Measurements from ENCODE around the gene MTHFS.
"Not testable (repeated sequence)": the region's sequence is repeated elsewhere in the genome, so short reads cannot be mapped to it uniquely, and the experiment has no call there.

The MTHFS gene

GRCh38 chr15:79915776-79916501 is 19.1 kb upstream of the MTHFS start:
- DNase-seq (ENCODE audit: low spot score), result not testable (repeated sequence)

GRCh38 chr15:79914728-79915127 is 17.9 kb upstream of the MTHFS start:
- no peak for DNase-seq (ENCODE audit: low spot score)

- DNase-seq (ENCODE audit: low spot score), result not testable (repeated sequence)
Measured at GRCh38 chr15:79909556-79910335, 12.9 kb upstream of the MTHFS start.

DNA sequence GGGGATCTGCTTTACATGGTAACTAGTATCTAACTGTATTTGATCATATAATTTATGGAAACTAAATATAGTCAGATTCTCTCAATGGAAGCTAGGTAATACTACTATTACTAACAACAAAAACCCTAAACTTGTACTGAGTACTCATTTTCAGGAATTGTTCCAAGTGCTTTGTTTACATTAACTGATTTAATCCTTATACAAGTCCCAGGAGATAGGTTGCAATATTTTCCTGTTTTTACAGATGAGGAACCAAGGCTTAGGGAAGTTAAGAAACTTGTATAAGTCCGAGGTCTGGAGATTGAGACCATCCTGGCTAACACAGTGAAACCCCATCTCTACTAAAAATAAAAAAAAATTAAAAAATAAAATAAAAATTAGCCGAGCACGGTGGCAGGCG is 7.5 kb upstream of the MTHFS start:
- no peak for DNase-seq (ENCODE audit: low spot score)

DNA sequence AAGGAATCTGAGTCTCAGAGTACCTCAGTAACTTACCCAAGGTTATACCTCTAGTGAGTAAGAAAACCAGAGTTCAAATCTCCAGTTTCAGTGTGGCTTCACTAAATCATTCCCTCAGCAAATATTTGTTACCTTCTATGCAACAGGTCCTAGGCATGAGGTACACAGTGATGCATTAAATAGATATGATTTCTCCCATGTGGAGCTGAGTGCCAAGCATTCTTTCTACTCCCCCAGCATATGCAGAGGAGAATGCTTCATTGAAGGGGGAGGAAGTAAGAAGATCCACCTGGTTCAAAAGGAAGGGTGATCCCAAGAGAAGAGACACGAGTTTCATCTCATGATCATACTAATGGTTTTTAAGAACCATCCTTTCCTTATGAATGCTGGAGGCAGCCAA is 6.8 kb upstream of the MTHFS start:
- DNase-seq (ENCODE audit: low spot score), result no peak

DNA sequence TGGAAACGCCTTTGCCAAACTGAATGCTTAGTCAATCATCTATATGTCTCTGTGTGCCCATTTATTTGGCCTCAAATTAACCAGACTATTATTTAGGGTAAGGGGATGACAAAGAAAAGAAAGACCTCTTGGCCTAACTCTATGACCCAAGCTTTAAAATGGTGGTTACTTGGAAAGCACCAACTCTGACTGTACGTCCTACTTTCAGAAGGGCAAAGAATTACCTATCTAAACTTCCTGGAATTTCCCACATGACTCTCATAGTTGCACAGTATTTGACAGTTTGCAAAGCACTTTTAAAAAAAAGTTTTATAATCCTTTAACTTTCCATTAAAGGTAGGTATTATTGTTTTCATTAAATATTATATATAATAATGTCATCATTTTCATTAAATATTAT is 6.3 kb upstream of the MTHFS start:
- DNase-seq (ENCODE audit: low spot score), result no peak

DNA sequence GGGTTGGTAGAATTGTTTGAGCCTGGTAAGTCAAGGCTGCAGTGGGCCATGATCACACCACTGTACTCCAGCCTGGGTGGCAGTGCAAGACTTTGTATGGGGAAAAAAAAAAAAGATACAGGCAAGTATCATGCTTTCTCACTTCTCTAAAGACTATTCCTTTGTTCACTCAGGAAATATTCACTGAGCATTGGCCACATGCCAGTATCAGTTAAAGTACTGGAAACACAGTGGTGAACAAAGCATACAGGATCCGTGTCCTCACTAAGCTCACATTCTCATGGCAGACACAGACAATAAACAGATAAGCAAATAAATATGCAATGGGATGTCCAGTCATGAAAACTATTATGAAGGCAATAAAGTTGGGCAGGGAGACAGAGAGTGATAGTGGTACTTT is 5.1 kb upstream of the MTHFS start:
- DNase-seq (ENCODE audit: low spot score), result no peak

DNA sequence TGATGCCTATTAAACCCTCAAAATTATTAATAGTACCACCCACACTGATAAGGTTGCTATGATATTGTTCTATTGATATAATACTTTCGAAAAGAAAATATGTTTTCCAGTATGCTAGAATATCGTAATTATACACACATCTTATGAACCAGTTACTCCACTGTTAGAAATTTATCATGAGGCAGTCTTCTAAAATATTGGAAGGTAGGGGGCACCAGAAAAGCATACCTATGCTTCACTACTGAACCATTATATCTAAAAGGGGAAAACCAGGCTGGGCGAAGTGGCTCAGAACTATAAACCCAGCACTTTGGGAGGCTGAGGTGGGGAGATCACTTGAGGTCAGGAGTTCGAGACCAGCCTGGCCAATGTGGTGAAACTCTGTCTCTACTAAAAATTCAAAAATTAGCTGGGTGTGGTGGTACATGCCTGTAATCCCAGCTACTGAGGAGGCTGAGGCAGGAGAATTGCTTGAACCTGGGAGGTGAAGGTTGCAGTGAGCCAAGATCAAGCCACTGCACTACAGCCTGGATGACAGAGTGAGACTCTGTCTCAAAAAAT is 4.1 kb upstream of the MTHFS start:
- DNase-seq (ENCODE audit: low spot score), result not testable (repeated sequence)

- no peak for DNase-seq (ENCODE audit: low spot score)
Measured at GRCh38 chr15:79900087-79900486, 3.3 kb upstream of the MTHFS start.

GRCh38 chr15:79898786-79899185 is 2.0 kb upstream of the MTHFS start:
- DNase-seq (ENCODE audit: low spot score), result not testable (repeated sequence)

GRCh38 chr15:79898369-79898768 is 1.6 kb upstream of the MTHFS start:
- DNase-seq (ENCODE audit: low spot score), result no peak

DNA sequence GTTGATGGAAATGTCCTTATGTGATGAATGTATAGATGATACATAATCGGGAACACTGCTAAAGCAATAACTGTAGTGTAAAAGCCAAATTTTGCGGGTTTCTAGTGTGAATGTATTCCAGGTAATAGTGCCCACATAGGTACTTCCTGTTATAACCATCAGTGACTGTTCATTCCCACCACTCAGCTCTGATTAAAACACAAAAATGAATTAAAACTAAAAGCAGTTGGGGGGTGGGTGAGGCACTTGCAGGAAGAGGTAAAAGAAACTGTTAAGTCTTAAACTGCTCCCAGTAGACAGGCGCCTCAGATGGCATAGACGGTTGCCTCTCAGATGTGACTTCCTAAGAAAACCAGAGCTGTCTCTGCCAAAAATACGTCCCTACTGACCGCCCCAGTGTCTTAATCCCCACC is 893 bp upstream of the MTHFS start:
- no peak for DNase-seq (ENCODE audit: low spot score)

GRCh38 chr15:79897380-79897678 is 515 bp upstream of the MTHFS start:
- DNase-seq (ENCODE audit: low spot score), result no peak

GRCh38 chr15:79896131-79896633 is 632 bp downstream of the MTHFS start:
- no peak for DNase-seq (ENCODE audit: low spot score)

- no peak for DNase-seq (ENCODE audit: low spot score)
Measured at GRCh38 chr15:79887054-79887930, 9.5 kb downstream of the MTHFS start.

GRCh38 chr15:79886124-79886523 is 10.7 kb downstream of the MTHFS start:
- no peak for DNase-seq (ENCODE audit: low spot score)

DNA sequence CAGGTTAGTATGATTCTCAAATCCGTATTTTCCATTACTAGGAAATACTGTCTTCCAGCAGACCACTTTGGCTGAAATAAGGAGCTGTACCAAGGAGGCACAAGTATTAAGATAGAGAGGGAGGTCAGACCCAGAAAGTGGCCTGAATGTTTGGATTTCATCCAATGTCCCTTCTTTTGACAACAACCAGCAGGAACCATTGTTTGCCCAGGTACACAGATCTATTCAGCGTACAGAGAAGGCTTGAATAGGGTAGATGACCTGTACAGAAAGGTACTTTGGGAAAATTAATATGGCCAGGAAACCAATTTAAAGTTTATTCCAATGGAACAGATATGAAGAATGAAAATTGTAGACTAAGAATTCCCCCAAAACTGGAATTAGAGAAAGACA is 12.6 kb downstream of the MTHFS start:
- no peak for DNase-seq (ENCODE audit: low spot score)

DNA sequence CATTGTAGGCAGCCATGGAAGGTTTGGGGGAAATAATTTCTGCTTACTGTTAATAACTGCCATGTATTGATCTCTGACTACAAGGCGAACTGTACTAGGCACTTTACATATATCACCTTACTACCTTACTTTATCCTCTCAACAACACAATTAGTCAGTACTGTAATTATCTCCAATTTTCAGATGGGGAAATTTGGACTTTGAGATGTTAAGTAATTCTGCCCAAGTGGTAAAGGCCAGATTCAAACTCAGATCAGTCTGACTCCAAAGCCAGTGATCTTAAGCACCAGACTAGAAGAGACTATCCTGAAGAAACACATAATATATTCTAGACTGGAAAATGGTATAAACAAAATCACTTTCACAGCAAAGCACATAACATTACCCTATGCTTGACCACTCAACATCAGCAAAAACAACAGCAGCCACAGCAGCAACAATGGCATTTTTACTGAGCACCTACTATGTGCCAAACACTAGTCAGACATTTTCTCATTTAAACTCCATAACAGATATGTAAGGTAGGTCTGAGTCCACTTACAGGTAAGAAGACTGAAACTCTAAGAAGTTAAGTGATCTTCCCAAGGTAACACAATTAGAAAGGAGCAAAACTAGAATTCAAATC is 13.1 kb downstream of the MTHFS start:
- DNase-seq (ENCODE audit: low spot score), result no peak

GRCh38 chr15:79881668-79882067 is 15.1 kb downstream of the MTHFS start:
- no peak for DNase-seq (ENCODE audit: low spot score)

DNA sequence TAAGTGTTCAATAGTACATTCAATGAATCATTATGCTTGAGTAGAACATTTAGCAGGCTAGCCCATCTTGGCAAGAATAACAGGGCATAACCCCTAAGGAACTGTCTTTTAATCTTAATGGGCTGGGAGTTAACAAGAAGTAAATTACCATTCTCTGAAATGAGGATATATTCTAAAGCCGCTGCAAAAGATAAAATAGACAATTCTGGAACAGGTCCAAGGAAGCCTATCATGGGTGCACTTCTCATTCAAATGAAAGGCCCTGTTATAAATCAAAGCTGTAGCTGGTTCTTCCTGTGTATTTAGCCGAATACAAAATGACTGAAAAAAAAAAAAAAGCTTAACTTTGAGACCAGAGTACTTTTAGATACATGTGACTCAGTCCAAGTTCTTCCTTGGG is 15.6 kb downstream of the MTHFS start:
- no peak for DNase-seq (ENCODE audit: low spot score)

DNA sequence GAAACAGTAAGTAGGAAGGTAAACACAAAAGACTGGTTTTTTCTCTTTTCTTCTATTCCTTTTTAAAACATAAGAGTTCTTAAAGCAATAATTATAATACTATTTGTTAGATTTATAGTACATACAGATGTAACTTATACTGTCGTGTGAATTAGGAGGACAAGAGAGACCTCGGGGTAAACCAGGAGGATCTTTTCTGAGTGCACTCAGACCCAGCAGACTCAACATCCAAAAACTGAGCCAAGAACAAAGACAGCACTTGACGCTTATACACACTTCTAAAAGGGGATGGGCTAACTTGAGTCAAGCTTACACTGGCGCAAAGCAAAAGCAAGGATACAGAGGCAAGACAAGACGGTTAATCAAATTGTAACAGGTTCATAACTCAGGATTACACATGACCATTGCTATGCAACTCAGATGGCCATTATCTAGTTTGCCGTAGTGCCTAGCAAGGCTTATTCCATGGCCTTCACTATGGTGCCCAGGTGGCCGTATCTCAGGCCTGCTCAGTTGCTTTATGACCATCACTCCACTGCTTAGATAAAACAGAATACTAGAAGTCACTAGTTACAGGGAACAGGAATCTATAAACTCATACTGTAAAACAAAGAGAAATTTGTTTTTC is 18.6 kb downstream of the MTHFS start:
- no peak for DNase-seq (ENCODE audit: low spot score)
